Liver (tissue), 9 donors: ENCODE results near the gene TAF5. TPM values are rescaled to one million over a fixed set of nuclear protein-coding genes. Genes with fewer than 3 reads are reported as not detected.
A peak's percentile ranks its signal among the peaks of the same experiment; 100 is the strongest.

Experiments
- DNase-seq: peaks from one replicate; pipeline ENCODE4 v3.0.0-alpha.2; 2017; ENCODE audit warnings: low spot score
- H3K27ac ChIP-seq, 2 donors: one replicate each; pipeline ENCODE4 v1.7.0; 2013; ENCODE audit warnings: inconsistent platforms in 2 of 2, low read length in 2 of 2, control low read depth in 1 of 2, low read depth in 1 of 2, mild to moderate bottlenecking in 1 of 2
- H3K27me3 ChIP-seq, 4 donors: one replicate each; pipeline versions ENCODE4 v1.6.1 to v1.7.0; 2013; ENCODE audit warnings: low read length in 3 of 4, inconsistent platforms in 1 of 4, mild to moderate bottlenecking in 1 of 4, moderate library complexity in 1 of 4; ENCODE audit not compliant: control insufficient read depth in 4 of 4, insufficient read depth in 4 of 4
- H3K36me3 ChIP-seq, 4 donors: one replicate each; pipeline versions ENCODE4 v1.6.1 to v1.7.0; 2013; ENCODE audit warnings: low read length in 3 of 4, mild to moderate bottlenecking in 3 of 4, low read depth in 1 of 4, moderate library complexity in 1 of 4; ENCODE audit not compliant: control insufficient read depth in 4 of 4, insufficient read depth in 3 of 4
- H3K4me1 ChIP-seq, 4 donors: one replicate each; pipeline versions ENCODE4 v1.6.1 to v1.7.0; 2013; ENCODE audit warnings: low read length in 3 of 4, mild to moderate bottlenecking in 3 of 4, moderate library complexity in 1 of 4; ENCODE audit not compliant: control insufficient read depth in 4 of 4, insufficient read depth in 4 of 4
- H3K4me3 ChIP-seq, 3 donors: one replicate each; pipeline versions ENCODE4 v1.6.1 to v1.7.0; 2013; ENCODE audit warnings: low read length in 3 of 3, control low read depth in 1 of 3, low read depth in 1 of 3, mild to moderate bottlenecking in 1 of 3
- H3K9ac ChIP-seq, 2 donors: one replicate each; pipeline ENCODE4 v1.7.0; 2013; ENCODE audit warnings: low read length in 2 of 2, mild to moderate bottlenecking in 2 of 2, moderate library complexity in 2 of 2, control low read depth in 1 of 2, low read depth in 1 of 2
- H3K9me3 ChIP-seq, 4 donors: one replicate each; pipeline versions ENCODE4 v1.6.1 to v1.7.0; 2013; ENCODE audit warnings: low read length in 3 of 4; ENCODE audit not compliant: control insufficient read depth in 4 of 4
- ATF3 ChIP-seq: IDR thresholded peaks from 2 replicates; pipeline ENCODE4 v1.6.1; 2016; ENCODE audit warnings: antibody characterized with exemption
- CTCF ChIP-seq: fragments of 150-350 bp; IDR thresholded peaks from 2 replicates; pipeline ENCODE4 v1.5.1; 2017; ENCODE audit warnings: improper control_type of control experiment, low read depth, low read length; ENCODE audit not compliant: missing input control
- EGR1 ChIP-seq, 2 donors: IDR thresholded peaks; 2 replicates each; pipeline ENCODE4 v1.6.1; 2016 to 2018; ENCODE audit warnings: antibody characterized with exemption in 2 of 2, low read depth in 2 of 2
- FOXA1 ChIP-seq: IDR thresholded peaks from 2 replicates; pipeline ENCODE4 v1.6.1; 2016; ENCODE audit warnings: antibody characterized with exemption
- FOXA2 ChIP-seq: IDR thresholded peaks from 2 replicates; pipeline ENCODE4 v1.6.1; 2016; ENCODE audit warnings: antibody characterized with exemption
- GABPA ChIP-seq, 2 donors: IDR thresholded peaks in 1 of 2; conservative IDR thresholded peaks in 1 of 2; 2 replicates each; pipeline ENCODE4 v1.6.1; 2016; ENCODE audit warnings: antibody characterized with exemption in 2 of 2, mild to moderate bottlenecking in 1 of 2, moderate library complexity in 1 of 2
- HNF4A ChIP-seq, 2 donors: conservative IDR thresholded peaks; 2 replicates each; pipeline ENCODE4 v1.6.1; 2016; ENCODE audit warnings: antibody characterized with exemption in 2 of 2, mild to moderate bottlenecking in 2 of 2
- HNF4G ChIP-seq: IDR thresholded peaks from 2 replicates; pipeline ENCODE4 v1.6.1; 2016; ENCODE audit warnings: antibody characterized with exemption
- JUND ChIP-seq, 2 donors: IDR thresholded peaks; 2 replicates each; pipeline ENCODE4 v1.6.1; 2016; ENCODE audit warnings: antibody characterized with exemption in 2 of 2
- MAX ChIP-seq: IDR thresholded peaks from 2 replicates; pipeline ENCODE4 v1.6.1; 2016; ENCODE audit warnings: antibody characterized with exemption
- NR2F2 ChIP-seq: IDR thresholded peaks from 2 replicates; pipeline ENCODE4 v1.6.1; 2016; ENCODE audit warnings: antibody characterized with exemption
- RAD21 ChIP-seq, 2 donors: IDR thresholded peaks; 2 replicates each; pipeline ENCODE4 v1.6.1; 2016; ENCODE audit warnings: antibody characterized with exemption in 2 of 2, mild to moderate bottlenecking in 2 of 2
- REST ChIP-seq: IDR thresholded peaks from 2 replicates; pipeline ENCODE4 v1.6.1; 2016; ENCODE audit warnings: antibody characterized with exemption, mild to moderate bottlenecking
- RXRA ChIP-seq, 2 donors: IDR thresholded peaks; 2 replicates each; pipeline ENCODE4 v1.6.1; 2017 to 2018; ENCODE audit warnings: antibody characterized with exemption in 2 of 2, mild to moderate bottlenecking in 1 of 2
- SP1 ChIP-seq: IDR thresholded peaks from 2 replicates; pipeline ENCODE4 v1.6.1; 2018; ENCODE audit warnings: antibody characterized with exemption, mild to moderate bottlenecking
- TAF1 ChIP-seq: conservative IDR thresholded peaks from 2 replicates; pipeline ENCODE4 v1.6.1; 2016; ENCODE audit warnings: antibody characterized with exemption, mild to moderate bottlenecking
- YY1 ChIP-seq: IDR thresholded peaks from 2 replicates; pipeline ENCODE4 v1.6.1; 2016; ENCODE audit warnings: antibody characterized with exemption, mild to moderate bottlenecking
- WGBS: extraction: QIAGEN DNeasy Blood & Tissue Kit; methylation state at CpG from one replicate; pipeline ENCODE4 v1.1.7; 2013; 5-methylcytosine and 5-hydroxymethylcytosine counted together
- polyA plus RNA-seq, 2 donors: library from polyadenylated mRNA; stranded (reverse) in 1 of 2; unstranded in 1 of 2; fragments of 200-250 nt in 1 of 2; fragments of >200 nt in 1 of 2; fragmentation: Nextera tagmentation in 1 of 2; extraction: Ambion mirVana in 1 of 2; gene quantifications; one replicate each; pipeline versions ENCODE4 v1.2.1 to v1.2.3, GENCODE V29; 2013 to 2015
- total RNA-seq, 2 donors: library from RNA; depleted of rRNA; stranded (reverse); fragments of >200 nt; gene quantifications; one replicate each; pipeline ENCODE4 v1.2.3, GENCODE V29; 2014
- donor health status: healthy.
- donor health status: healthy.
- donor health status: healthy.
- donor health status: healthy.
- donor health status: healthy.

TAF5 gene
- total and polyA plus RNA-seq, 4 donors = 0.90 to 5.6 (median 2.6) TPM

- TF ChIP-seq CTCF (no peak), JUND (IDR thresholded peaks at IDR 0.05) (no peak), ATF3 (no peak), FOXA2 (no peak), SP1 (peak; percentile 85), FOXA1 (no peak), GABPA (IDR thresholded peaks at IDR 0.05 in 1 of 2, conservative IDR thresholded peaks at IDR 0.05 in 1 of 2) (peak; percentile 96 to 100), HNF4G (no peak), EGR1 (IDR thresholded peaks at IDR 0.05; ENCODE audit: low read depth in 2 of 2) (peak; percentile 98 to 99)
Observed at GRCh38 chr10:103396067-103396788, 28.5 kb downstream of the TAF5 start, which contains the start of the genes ATP5MK and PDCD11 (continued).

GRCh38 chr10:103396789-103397087, 29.0 kb downstream of the TAF5 start:
- H3K36me3 ChIP-seq = peaks cover 8 to 25% (median 20%) of the 10 kb centered on the region in 4 donors
- H3K9ac ChIP-seq = peak overlapping the region; percentile 10 to 61
- H3K27me3 ChIP-seq = no peaks in the 10 kb centered on the region
- H3K27ac ChIP-seq = peak overlapping the region; percentile 42 to 47
- peak; percentile 18 for TF ChIP-seq YY1
- no peak for TF ChIP-seq TAF1
- DNase-seq = no peak
- 1% methylated on average over 8 of the region's 8 CpGs for WGBS
- peak overlapping the region; percentile 80 to 91 (median 87) for H3K4me3 ChIP-seq
- no peaks in the 10 kb centered on the region for H3K9me3 ChIP-seq
- H3K4me1 ChIP-seq = peaks cover 8 to 26% (median 23%) of the 10 kb centered on the region in 4 donors

- TF ChIP-seq RAD21 (IDR thresholded peaks at IDR 0.05) = no peak
- TF ChIP-seq FOXA1 = no peak
- TF ChIP-seq HNF4A (conservative IDR thresholded peaks at IDR 0.05) = no peak
- TF ChIP-seq EGR1 (IDR thresholded peaks at IDR 0.05; ENCODE audit: low read depth in 2 of 2) = no peak
- TF ChIP-seq JUND (IDR thresholded peaks at IDR 0.05) = no peak
- no peak for TF ChIP-seq NR2F2
- no peak for TF ChIP-seq MAX
- no peak for TF ChIP-seq GABPA (IDR thresholded peaks at IDR 0.05 in 1 of 2, conservative IDR thresholded peaks at IDR 0.05 in 1 of 2)
- no peak for TF ChIP-seq REST
- TF ChIP-seq SP1 = no peak
- no peak for TF ChIP-seq TAF1
- no peak for TF ChIP-seq RXRA (IDR thresholded peaks at IDR 0.05)
- no peak for TF ChIP-seq FOXA2
- TF ChIP-seq ATF3 = no peak
- DNase-seq = no peak
- peak overlapping the region in 1 of 2 donors; percentile 42 for H3K27ac ChIP-seq
- H3K36me3 ChIP-seq = peaks cover 7 to 25% (median 22%) of the 10 kb centered on the region in 4 donors
- peaks cover 8 to 26% (median 23%) of the 10 kb centered on the region in 4 donors for H3K4me1 ChIP-seq
- H3K4me3 ChIP-seq = peak overlapping the region; percentile 80 to 91 (median 87)
- no peaks in the 10 kb centered on the region for H3K27me3 ChIP-seq
- H3K9ac ChIP-seq = peak overlapping the region; percentile 10 to 61
- WGBS = 70% methylated on average over 19 of the region's 19 CpGs
- no peaks in the 10 kb centered on the region for H3K9me3 ChIP-seq
Observed at GRCh38 chr10:103397191-103397825, 29.5 kb downstream of the TAF5 start.
